Measurements from ENCODE around the gene DHODH. TPM values are rescaled to one million over a fixed set of nuclear protein-coding genes. Genes with fewer than 3 reads are reported as not detected.
A peak's percentile ranks its signal among the peaks of the same experiment; 100 is the strongest.
"Not testable (repeated sequence)": the region's sequence is repeated elsewhere in the genome, so short reads cannot be mapped to it uniquely, and the experiment has no call there.

Gene DHODH
- total RNA-seq, 1 donor = 3.3 TPM

GRCh38 chr16:71995038-71995437, 13.5 kb upstream of the DHODH start:
- DNase-seq (ENCODE audit: low read depth) = no peak
- no peak for TF ChIP-seq CTCF (IDR thresholded peaks at IDR 0.05; ENCODE audit: insufficient read depth, low read length)
- H3K4me3 ChIP-seq (ENCODE audit: low read depth, low read length) = no peak overlapping the region

GRCh38 chr16:71997578-71997977, 11.0 kb upstream of the DHODH start:
- not testable (repeated sequence) for H3K4me3 ChIP-seq (ENCODE audit: low read depth, low read length); DNase-seq (ENCODE audit: low read depth)

- no peak overlapping the region for H3K4me3 ChIP-seq (ENCODE audit: low read depth, low read length)
- DNase-seq (ENCODE audit: low read depth) = no peak
- no peak for TF ChIP-seq CTCF (IDR thresholded peaks at IDR 0.05; ENCODE audit: insufficient read depth, low read length)
These were observed 7.2 kb upstream of the DHODH start for GRCh38 chr16:72001180-72001874.

- DNase-seq (ENCODE audit: low read depth) = no peak
- TF ChIP-seq CTCF (IDR thresholded peaks at IDR 0.05; ENCODE audit: insufficient read depth, low read length) = no peak
- H3K4me3 ChIP-seq (ENCODE audit: low read depth, low read length) = no peak overlapping the region
These were observed 5.9 kb upstream of the DHODH start for GRCh38 chr16:72002619-72003018.

GRCh38 chr16:72008065-72008423, 500 bp upstream of the DHODH start:
- H3K4me3 ChIP-seq (ENCODE audit: low read depth, low read length) = peak overlapping the region; percentile 48
- not testable (repeated sequence) for DNase-seq (ENCODE audit: low read depth)

GRCh38 chr16:72009779-72010178, 1.2 kb downstream of the DHODH start:
- TF ChIP-seq CTCF (IDR thresholded peaks at IDR 0.05; ENCODE audit: insufficient read depth, low read length) = no peak
- DNase-seq (ENCODE audit: low read depth) = no peak
- H3K4me3 ChIP-seq (ENCODE audit: low read depth, low read length) = no peak overlapping the region

GRCh38 chr16:72012607-72013006, 4.1 kb downstream of the DHODH start:
- no peak for DNase-seq (ENCODE audit: low read depth)
- TF ChIP-seq CTCF (IDR thresholded peaks at IDR 0.05; ENCODE audit: insufficient read depth, low read length) = no peak
- H3K4me3 ChIP-seq (ENCODE audit: low read depth, low read length) = no peak overlapping the region

- no peak for TF ChIP-seq CTCF (IDR thresholded peaks at IDR 0.05; ENCODE audit: insufficient read depth, low read length)
- no peak overlapping the region for H3K4me3 ChIP-seq (ENCODE audit: low read depth, low read length)
- peak; percentile 19 for DNase-seq (ENCODE audit: low read depth)
These were observed 4.8 kb downstream of the DHODH start for GRCh38 chr16:72013389-72013788.

Data from fibroblast of the aortic adventitia (primary cell).